ENCODE data around the gene TBC1D22A.

DNA sequence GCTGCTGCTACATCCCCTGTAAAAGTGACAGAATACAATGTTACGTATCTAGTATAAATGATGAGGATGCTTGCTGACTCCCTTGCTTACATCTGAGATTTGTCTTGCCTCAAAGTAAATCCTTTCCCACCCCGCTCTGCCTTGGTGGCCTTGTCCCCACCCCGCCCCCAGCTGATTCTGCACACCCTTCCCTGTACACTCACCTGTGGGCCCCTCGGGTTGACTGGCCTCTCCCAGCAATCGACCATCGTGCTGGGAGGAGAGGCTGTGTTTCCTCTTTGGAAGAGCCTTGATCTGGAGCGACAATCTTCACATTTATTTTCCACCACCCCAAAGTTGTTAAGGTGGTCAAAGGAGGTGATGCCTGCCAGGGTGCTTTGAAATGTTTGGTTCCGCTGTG is 249.4 kb downstream of the TBC1D22A start:
- TF ChIP-seq EP300 (IDR thresholded peaks at IDR 0.05) (no peak), CTCF (IDR thresholded peaks at IDR 0.05) (no peak), POLR2A (IDR thresholded peaks at IDR 0.05) (no peak)

All from upper lobe of left lung (tissue), 4 donors.